DND-41 (cell line): ENCODE data around the gene LXN.

Experiments used
- EZH2 ChIP-seq: IDR thresholded peaks from 3 replicates; pipeline ENCODE4 v1.6.1; 2012; ENCODE audit warnings: borderline replicate concordance, low read depth, mild to moderate bottlenecking, moderate library complexity, low read length, inconsistent platforms; ENCODE audit not compliant: severe bottlenecking
- TF ChIP-seq, protein P1 (sequence below): IDR thresholded peaks from 2 replicates; pipeline ENCODE4 v1.5.1; 2012; ENCODE audit warnings: borderline replicate concordance, low read length, moderate library complexity, mild to moderate bottlenecking; ENCODE audit not compliant: poor library complexity, severe bottlenecking; ENCODE audit errors: extremely low read depth

DNA sequence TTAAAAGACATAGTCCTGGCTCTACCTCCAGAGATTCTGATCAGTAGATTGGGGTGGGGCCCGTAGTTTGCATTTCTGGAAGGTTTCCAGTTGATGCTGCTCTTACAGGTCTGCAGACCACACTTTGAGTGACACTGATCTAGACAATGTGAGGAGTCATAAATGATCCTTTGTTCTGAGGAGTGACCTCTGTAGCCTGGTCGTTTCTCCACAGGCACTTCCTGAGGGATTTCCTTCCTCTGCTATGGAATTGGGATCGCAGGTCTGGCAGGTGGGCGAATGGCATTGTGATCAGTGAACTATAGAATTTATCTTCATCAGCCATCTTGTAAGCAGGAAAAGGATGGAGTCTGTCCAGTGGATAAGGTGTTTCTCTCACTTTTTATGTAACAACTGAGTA is 22.7 kb downstream of the LXN start:
- no peak for TF ChIP-seq EZH2
- TF ChIP-seq, protein P1, sequence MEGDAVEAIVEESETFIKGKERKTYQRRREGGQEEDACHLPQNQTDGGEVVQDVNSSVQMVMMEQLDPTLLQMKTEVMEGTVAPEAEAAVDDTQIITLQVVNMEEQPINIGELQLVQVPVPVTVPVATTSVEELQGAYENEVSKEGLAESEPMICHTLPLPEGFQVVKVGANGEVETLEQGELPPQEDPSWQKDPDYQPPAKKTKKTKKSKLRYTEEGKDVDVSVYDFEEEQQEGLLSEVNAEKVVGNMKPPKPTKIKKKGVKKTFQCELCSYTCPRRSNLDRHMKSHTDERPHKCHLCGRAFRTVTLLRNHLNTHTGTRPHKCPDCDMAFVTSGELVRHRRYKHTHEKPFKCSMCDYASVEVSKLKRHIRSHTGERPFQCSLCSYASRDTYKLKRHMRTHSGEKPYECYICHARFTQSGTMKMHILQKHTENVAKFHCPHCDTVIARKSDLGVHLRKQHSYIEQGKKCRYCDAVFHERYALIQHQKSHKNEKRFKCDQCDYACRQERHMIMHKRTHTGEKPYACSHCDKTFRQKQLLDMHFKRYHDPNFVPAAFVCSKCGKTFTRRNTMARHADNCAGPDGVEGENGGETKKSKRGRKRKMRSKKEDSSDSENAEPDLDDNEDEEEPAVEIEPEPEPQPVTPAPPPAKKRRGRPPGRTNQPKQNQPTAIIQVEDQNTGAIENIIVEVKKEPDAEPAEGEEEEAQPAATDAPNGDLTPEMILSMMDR = no peak
